ENCODE measurements around the gene BAZ1B.

DNA sequence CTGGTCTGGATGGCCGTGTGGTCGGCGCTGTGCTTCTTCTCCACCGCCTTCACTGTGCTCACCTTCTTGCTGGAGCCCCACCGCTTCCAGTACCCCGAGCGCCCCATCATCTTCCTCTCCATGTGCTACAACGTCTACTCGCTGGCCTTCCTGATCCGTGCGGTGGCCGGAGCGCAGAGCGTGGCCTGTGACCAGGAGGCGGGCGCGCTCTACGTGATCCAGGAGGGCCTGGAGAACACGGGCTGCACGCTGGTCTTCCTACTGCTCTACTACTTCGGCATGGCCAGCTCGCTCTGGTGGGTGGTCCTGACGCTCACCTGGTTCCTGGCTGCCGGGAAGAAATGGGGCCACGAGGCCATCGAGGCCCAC is 87.4 kb downstream of the BAZ1B start:
- no peak for TF ChIP-seq POLR2A (IDR thresholded peaks at IDR 0.05; ENCODE audit: low read depth)
- TF ChIP-seq, protein P1, sequence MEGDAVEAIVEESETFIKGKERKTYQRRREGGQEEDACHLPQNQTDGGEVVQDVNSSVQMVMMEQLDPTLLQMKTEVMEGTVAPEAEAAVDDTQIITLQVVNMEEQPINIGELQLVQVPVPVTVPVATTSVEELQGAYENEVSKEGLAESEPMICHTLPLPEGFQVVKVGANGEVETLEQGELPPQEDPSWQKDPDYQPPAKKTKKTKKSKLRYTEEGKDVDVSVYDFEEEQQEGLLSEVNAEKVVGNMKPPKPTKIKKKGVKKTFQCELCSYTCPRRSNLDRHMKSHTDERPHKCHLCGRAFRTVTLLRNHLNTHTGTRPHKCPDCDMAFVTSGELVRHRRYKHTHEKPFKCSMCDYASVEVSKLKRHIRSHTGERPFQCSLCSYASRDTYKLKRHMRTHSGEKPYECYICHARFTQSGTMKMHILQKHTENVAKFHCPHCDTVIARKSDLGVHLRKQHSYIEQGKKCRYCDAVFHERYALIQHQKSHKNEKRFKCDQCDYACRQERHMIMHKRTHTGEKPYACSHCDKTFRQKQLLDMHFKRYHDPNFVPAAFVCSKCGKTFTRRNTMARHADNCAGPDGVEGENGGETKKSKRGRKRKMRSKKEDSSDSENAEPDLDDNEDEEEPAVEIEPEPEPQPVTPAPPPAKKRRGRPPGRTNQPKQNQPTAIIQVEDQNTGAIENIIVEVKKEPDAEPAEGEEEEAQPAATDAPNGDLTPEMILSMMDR (IDR thresholded peaks at IDR 0.05) = no peak

All from esophagus muscularis mucosa (tissue), 3 donors.